GM12891 (cell line): ENCODE results near the gene DUSP21.

Experiments
- POLR2A ChIP-seq: IDR thresholded peaks from 2 replicates; pipeline ENCODE4 v1.6.1; 2011; ENCODE audit warnings: low read depth, low read length, control low read depth
- POLR2AphosphoS5 ChIP-seq: IDR thresholded peaks from 2 replicates; pipeline ENCODE4 v1.6.1; 2011; ENCODE audit warnings: low read depth, low read length, control low read depth

DNA sequence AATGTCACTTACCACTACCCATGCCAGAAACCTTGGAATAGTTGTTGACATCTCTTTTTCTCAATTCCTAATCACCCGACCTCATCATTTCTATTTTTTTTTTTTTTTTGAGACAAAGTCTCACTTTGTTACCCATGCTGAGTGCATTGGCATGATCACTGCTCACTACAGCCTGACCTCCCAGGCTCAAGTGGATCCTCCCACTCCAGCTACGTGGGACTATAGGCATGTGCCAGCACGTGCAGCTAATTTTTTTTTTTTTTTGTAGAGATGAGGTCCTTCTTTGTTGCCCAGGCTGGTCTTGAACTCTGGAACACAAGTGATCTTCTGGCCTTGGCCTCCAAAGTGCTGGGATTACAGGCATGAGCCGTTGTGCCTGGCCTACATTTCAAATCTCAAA is 41.1 kb downstream of the DUSP21 start:
- TF ChIP-seq POLR2AphosphoS5 (no peak), POLR2A (no peak)
